GM18526 (cell line): ENCODE data around the gene ALDOA.

ENCODE experiments used
- POLR2A ChIP-seq: IDR thresholded peaks from 3 replicates; pipeline ENCODE4 v1.6.1; 2011; ENCODE audit not compliant: insufficient read length; ENCODE audit errors: extremely low read depth

ALDOA gene

GRCh38 chr16:30112197-30113030 lies 46.9 kb downstream of the ALDOA start:
- TF ChIP-seq POLR2A, result no peak

GRCh38 chr16:30113031-30113710 lies 47.6 kb downstream of the ALDOA start, which contains the start of gene GDPD3:
GDPD3 (minus strand) TSS chr16:30113537; CDS start chr16:30113478, 59 bp downstream.
- no peak for TF ChIP-seq POLR2A

DNA sequence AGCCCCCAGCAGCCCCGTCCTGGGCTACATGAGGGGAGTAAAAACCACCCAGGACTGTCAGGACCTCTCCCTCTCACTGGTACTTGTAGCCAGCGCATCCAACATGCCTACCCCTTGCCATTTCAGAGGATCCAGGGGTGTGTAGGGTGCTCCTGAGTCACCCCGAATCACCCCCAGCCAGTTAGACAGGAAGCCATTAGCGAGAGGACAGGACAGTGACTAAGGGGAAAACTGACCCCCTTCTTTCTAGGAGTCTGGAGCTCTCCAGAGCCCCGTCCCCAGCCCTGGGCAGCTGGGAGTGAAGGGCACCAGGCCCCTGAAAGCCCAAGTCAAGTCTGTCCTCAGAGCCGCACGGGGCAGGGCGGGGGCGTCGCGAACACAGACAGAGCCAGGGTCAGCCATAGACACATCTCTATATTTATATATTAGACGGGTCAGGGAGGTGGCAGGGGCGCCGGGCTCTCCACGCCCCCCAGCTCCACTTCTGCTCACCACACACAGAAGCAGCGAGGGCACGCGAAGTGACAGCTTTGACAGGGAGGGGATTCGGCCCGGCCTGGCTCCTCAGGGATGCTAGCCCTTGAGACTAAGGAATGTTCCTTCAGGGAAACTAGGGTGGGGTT lies 48.3 kb downstream of the ALDOA start:
- no peak for TF ChIP-seq POLR2A

DNA sequence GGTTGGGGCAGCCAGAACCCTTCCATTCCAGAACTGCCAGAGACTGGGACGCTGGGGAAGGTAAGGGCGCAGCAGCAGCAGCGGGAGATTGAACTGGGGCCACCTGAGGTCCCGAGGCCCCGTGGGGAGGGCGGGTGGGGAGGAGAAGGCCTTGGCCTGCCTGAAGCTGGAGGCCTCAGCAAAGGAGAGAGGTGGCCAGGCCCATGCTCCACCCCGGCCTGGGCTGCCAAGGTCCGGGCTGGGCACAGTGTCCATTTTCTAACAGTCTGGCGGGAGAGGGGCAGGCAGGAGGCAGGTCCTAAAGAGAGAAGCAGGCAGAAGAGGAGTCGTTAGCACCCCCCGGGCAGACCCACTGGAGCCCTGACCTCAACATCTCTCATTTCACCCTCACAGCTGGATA lies 48.9 kb downstream of the ALDOA start:
- no peak for TF ChIP-seq POLR2A

GRCh38 chr16:30115238-30115637 lies 49.7 kb downstream of the ALDOA start:
- TF ChIP-seq POLR2A, result no peak

DNA sequence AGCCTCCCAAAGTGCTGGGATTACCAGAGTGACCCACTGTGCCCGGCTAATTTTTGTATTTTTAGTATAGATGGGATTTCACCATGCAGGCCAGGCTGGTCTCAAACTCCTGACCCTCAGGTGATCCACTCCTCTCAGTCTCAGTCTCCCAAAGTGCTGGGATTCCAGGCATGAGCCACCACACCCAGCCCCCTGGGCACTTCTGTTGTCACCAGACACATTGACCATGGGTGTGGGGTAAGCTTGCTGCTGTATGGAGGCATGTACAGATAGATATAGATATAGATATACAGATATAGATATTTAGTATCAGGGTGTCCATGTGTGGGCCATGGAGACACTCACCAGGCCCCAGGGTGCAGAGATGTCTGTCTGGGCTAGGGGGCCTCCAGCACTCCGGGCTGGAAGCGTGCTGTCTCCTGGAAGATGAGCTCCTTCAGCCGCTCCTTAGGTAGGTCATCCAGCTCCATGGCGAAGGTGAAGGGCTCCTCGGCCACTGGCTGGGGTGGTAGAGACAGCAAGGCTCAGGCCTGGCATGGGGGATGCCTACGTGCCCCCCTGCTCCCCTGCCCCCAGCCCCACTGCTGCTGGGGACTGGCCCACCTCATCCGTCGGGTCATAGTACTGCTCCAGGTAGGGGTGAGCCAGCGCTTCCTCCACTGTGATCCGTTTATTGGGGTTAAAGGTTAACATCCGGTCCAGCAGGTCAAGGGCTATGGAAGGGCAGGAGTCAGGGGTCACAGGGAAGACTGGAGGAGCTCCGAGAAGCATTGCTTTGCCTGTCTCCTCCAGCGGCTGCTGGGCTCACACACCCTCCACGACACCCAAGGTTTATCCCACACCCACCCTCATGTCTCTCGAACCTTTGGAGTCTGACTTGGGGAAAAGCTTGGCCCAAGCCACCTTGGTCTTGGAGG lies 51.0 kb downstream of the ALDOA start:
- no peak for TF ChIP-seq POLR2A

DNA sequence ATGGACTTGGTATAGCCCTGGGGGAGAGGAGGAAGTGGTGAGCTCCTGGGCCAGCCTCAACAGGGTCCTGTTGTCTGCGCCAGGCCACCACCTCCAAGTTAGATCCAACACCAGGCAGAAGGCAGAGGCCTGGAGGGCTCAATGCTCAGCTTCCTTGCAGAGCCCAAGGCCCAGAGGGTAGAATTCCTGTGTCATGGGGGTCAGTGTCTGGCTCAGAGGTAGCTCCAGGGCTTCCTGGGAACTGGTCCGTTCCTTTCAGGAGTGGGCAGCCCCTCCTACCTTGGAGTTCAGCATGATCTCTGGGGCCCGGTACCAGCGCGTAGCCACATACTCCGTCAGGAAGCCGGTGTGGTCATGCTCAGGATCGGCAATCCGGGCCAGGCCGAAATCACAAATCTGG lies 52.2 kb downstream of the ALDOA start:
- no peak for TF ChIP-seq POLR2A

DNA sequence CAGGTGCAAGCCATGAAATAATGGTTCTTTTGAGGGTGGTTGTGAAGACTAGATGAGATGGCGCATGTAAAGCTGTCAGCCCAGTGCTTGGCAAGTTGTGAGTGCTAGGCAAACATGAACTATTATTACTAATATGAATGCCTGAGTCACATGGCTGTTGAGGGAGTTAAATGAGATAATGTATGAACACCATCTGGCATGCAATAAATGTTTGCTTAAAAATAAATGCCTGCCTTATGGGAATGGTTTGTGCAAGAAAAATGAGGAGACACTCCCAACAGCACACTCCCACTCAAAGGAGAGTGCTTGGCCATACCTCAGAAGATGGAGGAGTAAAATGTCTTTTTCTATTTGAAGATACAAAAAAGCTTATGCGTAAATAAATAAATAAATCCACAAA lies 53.9 kb downstream of the ALDOA start:
- TF ChIP-seq POLR2A, result no peak
